ENCODE results near the gene LPP. TPM values are rescaled to one million over a fixed set of nuclear protein-coding genes. Genes with fewer than 3 reads are reported as not detected.
"Not testable (repeated sequence)": the region's sequence is repeated elsewhere in the genome, so short reads cannot be mapped to it uniquely, and the experiment has no call there.

The LPP gene
- total RNA-seq, 1 experiment from 2014 or later = 120 TPM

DNA sequence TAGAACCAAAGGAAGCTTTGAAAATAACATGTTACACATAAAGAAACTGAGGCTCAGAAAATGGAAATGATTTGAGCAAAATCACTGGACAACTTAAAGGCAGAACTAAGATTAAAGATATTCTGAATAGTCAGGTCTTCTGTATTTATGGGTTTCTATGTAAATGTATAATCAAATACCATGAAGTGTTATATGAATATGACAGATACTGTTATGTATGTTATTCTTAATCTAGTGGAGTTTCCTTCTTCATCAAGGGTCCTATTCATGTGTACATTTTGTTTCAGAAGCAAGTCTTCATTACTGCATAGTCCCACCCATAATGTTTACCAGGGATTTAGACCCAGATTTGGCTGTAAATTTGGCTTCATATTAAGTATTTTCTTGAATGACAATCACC lies 547.0 kb downstream of the LPP start:
- H3K36me3 Mint-ChIP-seq (ENCODE audit: insufficient read depth, unreplicated experiment) = no peaks in the 10 kb centered on the region
- BruUV-seq (replicated peaks) = no TSS peak
- CTCF ChIA-PET = no interaction called here
- H3K4me3 Mint-ChIP-seq (ENCODE audit: unreplicated experiment) = no peak overlapping the region
- no peaks in the 10 kb centered on the region; the same call in 1 of the 2 replicates for H3K27me3 ChIP-seq (replicated peaks; ENCODE audit: control insufficient read depth, insufficient read depth, low read length)
- no peaks in the 10 kb centered on the region for H3K4me1 ChIP-seq
- no peaks in the 10 kb centered on the region for H3K9me3 Mint-ChIP-seq (ENCODE audit: unreplicated experiment)
- DNase-seq = no peak
- intact Hi-C loops (cut with micrococcal nuclease; ENCODE audit: unreplicated experiment) = no loop called here
- POLR2A ChIA-PET = interaction anchor here (0.6 kb wide), 1 partner anchor 155 kb away, joined by 3 read pairs; no protein-coding TSS in a partner anchor
- no peak overlapping the region for H3K4me3 ChIP-seq (ENCODE audit: low read depth, low read length)
- TF ChIP-seq, protein P1, sequence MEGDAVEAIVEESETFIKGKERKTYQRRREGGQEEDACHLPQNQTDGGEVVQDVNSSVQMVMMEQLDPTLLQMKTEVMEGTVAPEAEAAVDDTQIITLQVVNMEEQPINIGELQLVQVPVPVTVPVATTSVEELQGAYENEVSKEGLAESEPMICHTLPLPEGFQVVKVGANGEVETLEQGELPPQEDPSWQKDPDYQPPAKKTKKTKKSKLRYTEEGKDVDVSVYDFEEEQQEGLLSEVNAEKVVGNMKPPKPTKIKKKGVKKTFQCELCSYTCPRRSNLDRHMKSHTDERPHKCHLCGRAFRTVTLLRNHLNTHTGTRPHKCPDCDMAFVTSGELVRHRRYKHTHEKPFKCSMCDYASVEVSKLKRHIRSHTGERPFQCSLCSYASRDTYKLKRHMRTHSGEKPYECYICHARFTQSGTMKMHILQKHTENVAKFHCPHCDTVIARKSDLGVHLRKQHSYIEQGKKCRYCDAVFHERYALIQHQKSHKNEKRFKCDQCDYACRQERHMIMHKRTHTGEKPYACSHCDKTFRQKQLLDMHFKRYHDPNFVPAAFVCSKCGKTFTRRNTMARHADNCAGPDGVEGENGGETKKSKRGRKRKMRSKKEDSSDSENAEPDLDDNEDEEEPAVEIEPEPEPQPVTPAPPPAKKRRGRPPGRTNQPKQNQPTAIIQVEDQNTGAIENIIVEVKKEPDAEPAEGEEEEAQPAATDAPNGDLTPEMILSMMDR (IDR thresholded peaks at IDR 0.05; ENCODE audit: insufficient read depth in 1 of 2, low read depth in 1 of 2, low read length in 1 of 2, severe bottlenecking in 1 of 2, unreplicated experiment in 1 of 2) = no peak
- H3K9me3 ChIP-seq = no peaks in the 10 kb centered on the region
- no peaks in the 10 kb centered on the region for H3K27me3 Mint-ChIP-seq (ENCODE audit: insufficient read depth, unreplicated experiment)
- H3K36me3 ChIP-seq (ENCODE audit: control insufficient read depth, insufficient read depth, low read length) = no peaks in the 10 kb centered on the region
- no peaks in the 10 kb centered on the region for H3K4me1 Mint-ChIP-seq (ENCODE audit: low read depth, unreplicated experiment)
- no peak overlapping the region for H3K27ac Mint-ChIP-seq (ENCODE audit: unreplicated experiment)

DNA sequence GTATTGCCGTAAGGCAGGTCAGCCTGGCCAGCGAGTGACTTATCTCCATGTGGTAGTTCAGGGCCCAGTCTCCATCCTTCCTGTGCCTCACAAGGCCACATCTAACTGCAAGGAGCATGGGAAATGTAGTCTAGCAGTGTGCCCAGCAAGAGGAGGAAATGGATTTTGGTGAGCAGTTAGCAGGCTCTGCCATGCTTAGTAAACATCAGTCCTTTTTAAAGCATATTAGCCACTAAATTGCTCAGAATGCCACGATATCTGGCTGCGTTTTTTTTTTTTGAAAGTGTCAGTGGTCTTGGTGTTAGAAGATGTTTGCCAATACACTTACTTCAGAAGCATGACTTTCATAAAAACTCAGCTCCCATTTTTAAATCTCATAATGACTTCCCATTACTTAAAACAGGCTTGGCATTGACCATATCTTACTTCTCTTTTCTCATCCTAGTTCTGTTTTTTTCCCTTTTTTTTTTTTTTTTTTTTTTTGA lies 547.6 kb downstream of the LPP start:
- H3K9me3 ChIP-seq = no peaks in the 10 kb centered on the region
- Mint-ChIP-seq H3K27ac (ENCODE audit: unreplicated experiment) (no peak overlapping the region), H3K4me3 (ENCODE audit: unreplicated experiment) (no peak overlapping the region), H3K27me3 (ENCODE audit: insufficient read depth, unreplicated experiment) (no peaks in the 10 kb centered on the region), H3K36me3 (ENCODE audit: insufficient read depth, unreplicated experiment) (no peaks in the 10 kb centered on the region), H3K4me1 (ENCODE audit: low read depth, unreplicated experiment) (peaks cover under 1% of the 10 kb centered on the region), H3K9me3 (ENCODE audit: unreplicated experiment) (no peaks in the 10 kb centered on the region)
- POLR2A ChIA-PET = interaction anchor here (0.6 kb wide), 1 partner anchor 155 kb away, joined by 3 read pairs; no protein-coding TSS in a partner anchor
- CTCF ChIA-PET = no interaction called here
- no peaks in the 10 kb centered on the region for H3K36me3 ChIP-seq (ENCODE audit: control insufficient read depth, insufficient read depth, low read length)
- BruUV-seq (replicated peaks) = no TSS peak
- TF ChIP-seq, protein P1 (IDR thresholded peaks at IDR 0.05; ENCODE audit: insufficient read depth in 1 of 2, low read depth in 1 of 2, low read length in 1 of 2, severe bottlenecking in 1 of 2, unreplicated experiment in 1 of 2) = no peak
- intact Hi-C loops (cut with micrococcal nuclease; ENCODE audit: unreplicated experiment) = no loop called here
- H3K4me1 ChIP-seq = no peaks in the 10 kb centered on the region
- no peak overlapping the region for H3K4me3 ChIP-seq (ENCODE audit: low read depth, low read length)
- no peaks in the 10 kb centered on the region; the same call in 1 of the 2 replicates for H3K27me3 ChIP-seq (replicated peaks; ENCODE audit: control insufficient read depth, insufficient read depth, low read length)
- DNase-seq = no peak

DNA sequence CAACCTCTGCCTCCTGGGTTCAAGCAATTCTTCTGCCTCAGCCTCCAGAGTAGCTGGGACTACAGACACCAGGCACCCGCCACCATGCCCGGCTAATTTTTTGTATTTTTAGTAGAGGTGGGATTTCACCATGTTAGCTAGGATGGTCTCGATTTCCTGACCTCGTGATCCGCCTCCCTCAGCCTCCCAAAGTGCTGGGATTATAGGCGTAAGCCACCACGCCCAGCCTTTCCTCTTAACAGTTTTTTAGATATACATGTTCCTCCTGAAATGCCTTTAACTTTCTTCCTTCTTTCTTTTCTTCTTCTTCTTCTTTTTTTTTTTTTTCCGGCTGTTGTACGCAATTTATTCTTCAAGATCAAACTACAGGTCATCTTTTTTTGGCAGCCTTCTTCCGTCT lies 548.1 kb downstream of the LPP start:
- H3K4me1 Mint-ChIP-seq (ENCODE audit: low read depth, unreplicated experiment); H3K9me3 Mint-ChIP-seq (ENCODE audit: unreplicated experiment); CTCF ChIA-PET; H3K27me3 Mint-ChIP-seq (ENCODE audit: insufficient read depth, unreplicated experiment); BruUV-seq (replicated peaks); POLR2A ChIA-PET; H3K9me3 ChIP-seq; H3K4me1 ChIP-seq; intact Hi-C loops (cut with micrococcal nuclease; ENCODE audit: unreplicated experiment); H3K4me3 ChIP-seq (ENCODE audit: low read depth, low read length); H3K27ac Mint-ChIP-seq (ENCODE audit: unreplicated experiment); H3K36me3 Mint-ChIP-seq (ENCODE audit: insufficient read depth, unreplicated experiment); H3K4me3 Mint-ChIP-seq (ENCODE audit: unreplicated experiment); H3K27me3 ChIP-seq (replicated peaks; ENCODE audit: control insufficient read depth, insufficient read depth, low read length); DNase-seq; H3K36me3 ChIP-seq (ENCODE audit: control insufficient read depth, insufficient read depth, low read length): not testable (repeated sequence)

DNA sequence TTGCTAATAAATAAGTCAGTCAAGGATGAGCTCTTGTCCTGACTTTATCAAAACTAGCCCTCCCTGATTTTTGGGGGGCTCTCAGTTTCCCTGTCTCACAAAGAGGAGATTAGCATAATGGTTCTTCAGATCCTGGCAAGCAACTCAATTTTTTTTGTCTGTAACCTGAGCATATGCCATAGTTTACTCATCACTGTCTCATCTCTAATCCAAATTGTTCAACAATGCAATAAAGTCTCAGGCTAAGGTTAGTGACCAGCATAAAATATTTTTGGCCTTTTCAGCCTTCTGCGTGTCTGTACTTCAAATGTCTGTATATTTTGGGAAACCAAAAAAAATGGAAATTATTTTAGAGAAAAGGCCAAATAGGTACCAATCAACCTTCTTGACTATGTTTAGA lies 552.2 kb downstream of the LPP start:
- TF ChIP-seq, protein P1 (IDR thresholded peaks at IDR 0.05; ENCODE audit: insufficient read depth in 1 of 2, low read depth in 1 of 2, low read length in 1 of 2, severe bottlenecking in 1 of 2, unreplicated experiment in 1 of 2) = no peak
- Histone ChIP-seq H3K9me3 (no peaks in the 10 kb centered on the region), H3K4me1 (0 out of 2 replicates have a peak, but pooled peaks cover 4% of the 10 kb centered on the region), H3K4me3 (ENCODE audit: low read depth, low read length) (no peak overlapping the region), H3K27me3 (replicated peaks; ENCODE audit: control insufficient read depth, insufficient read depth, low read length) (no peaks in the 10 kb centered on the region), H3K36me3 (ENCODE audit: control insufficient read depth, insufficient read depth, low read length) (no peaks in the 10 kb centered on the region)
- H3K4me3 Mint-ChIP-seq (ENCODE audit: unreplicated experiment) = no peak overlapping the region
- no peaks in the 10 kb centered on the region for H3K9me3 Mint-ChIP-seq (ENCODE audit: unreplicated experiment)
- H3K27me3 Mint-ChIP-seq (ENCODE audit: insufficient read depth, unreplicated experiment) = no peaks in the 10 kb centered on the region
- H3K27ac Mint-ChIP-seq (ENCODE audit: unreplicated experiment) = no peak overlapping the region
- intact Hi-C loops (cut with micrococcal nuclease; ENCODE audit: unreplicated experiment) = no loop called here
- H3K36me3 Mint-ChIP-seq (ENCODE audit: insufficient read depth, unreplicated experiment) = peaks cover 24% of the 10 kb centered on the region
- CTCF ChIA-PET = no interaction called here
- H3K4me1 Mint-ChIP-seq (ENCODE audit: low read depth, unreplicated experiment) = peaks cover 16% of the 10 kb centered on the region
- BruUV-seq (replicated peaks) = no TSS peak
- DNase-seq = no peak
- POLR2A ChIA-PET = no interaction called here

All from Caco-2 (cell line).